GM23248 (cell line): Measurements from ENCODE around the gene ARAP1. TPM values are rescaled to one million over a fixed set of nuclear protein-coding genes. Genes with fewer than 3 reads are reported as not detected.

Experiments used
- DNase-seq: peaks from one replicate; pipeline ENCODE4 v3.0.0-alpha.2; 2015
- H2AFZ ChIP-seq: fragments of 200-600 bp; sonication (generic); 2 replicates; pipeline ENCODE4 v1.6.1; 2016; ENCODE audit warnings: antibody characterized with exemption
- H3F3A ChIP-seq: fragments of 200-600 bp; sonication (generic); 2 replicates; pipeline ENCODE4 v1.6.1; 2016; ENCODE audit warnings: mild to moderate bottlenecking, antibody characterized with exemption, mixed run types; ENCODE audit not compliant: insufficient read depth
- H3K27ac ChIP-seq: fragments of 200-600 bp; sonication (generic); 2 replicates; pipeline ENCODE4 v1.5.1; 2016; ENCODE audit warnings: mild to moderate bottlenecking
- H3K27me3 ChIP-seq: fragments of 200-600 bp; sonication (generic); replicated peaks from 2 replicates; pipeline ENCODE4 v1.6.1; 2016; ENCODE audit warnings: mild to moderate bottlenecking; ENCODE audit not compliant: insufficient read depth
- H3K36me3 ChIP-seq: fragments of 200-600 bp; sonication (generic); 2 replicates; pipeline ENCODE4 v1.6.1; 2016; ENCODE audit warnings: low read depth, mild to moderate bottlenecking
- H3K4me1 ChIP-seq: fragments of 200-600 bp; sonication (generic); 2 replicates; pipeline ENCODE4 v1.6.1; 2016; ENCODE audit warnings: mild to moderate bottlenecking; ENCODE audit not compliant: insufficient read depth
- H3K4me2 ChIP-seq: fragments of 200-600 bp; sonication (generic); one replicate; pipeline ENCODE4 v1.6.1; 2016; ENCODE audit warnings: mild to moderate bottlenecking; ENCODE audit not compliant: unreplicated experiment
- H3K4me3 ChIP-seq: fragments of 200-600 bp; sonication (generic); 2 replicates; pipeline ENCODE4 v1.5.1; 2016; ENCODE audit warnings: mild to moderate bottlenecking
- H3K79me2 ChIP-seq: fragments of 200-600 bp; sonication (generic); 2 replicates; pipeline ENCODE4 v1.6.1; 2016; ENCODE audit warnings: mild to moderate bottlenecking; ENCODE audit not compliant: insufficient read depth
- H3K9ac ChIP-seq: fragments of 200-600 bp; sonication (generic); 2 replicates; pipeline ENCODE4 v1.6.1; 2016; ENCODE audit warnings: mild to moderate bottlenecking
- H3K9me2 ChIP-seq: fragments of 200-600 bp; sonication (generic); 2 replicates; pipeline ENCODE4 v1.6.1; 2016; ENCODE audit warnings: mixed run types, mild to moderate bottlenecking, moderate library complexity; ENCODE audit not compliant: insufficient read depth
- H3K9me3 ChIP-seq: fragments of 200-600 bp; sonication (generic); one replicate; pipeline ENCODE4 v1.6.1; 2017; ENCODE audit warnings: low read depth
- H4K20me1 ChIP-seq: fragments of 200-600 bp; sonication (generic); 2 replicates; pipeline ENCODE4 v1.6.0; 2016; ENCODE audit not compliant: insufficient read depth
- EZH2 ChIP-seq: fragments of 200-600 bp; sonication (generic); IDR thresholded peaks from 2 replicates; pipeline ENCODE4 v1.6.1; 2018; ENCODE audit warnings: antibody characterized with exemption, mild to moderate bottlenecking; ENCODE audit not compliant: insufficient read depth, poor library complexity, severe bottlenecking
- EZH2phosphoT487 ChIP-seq: fragments of 200-600 bp; sonication (generic); IDR thresholded peaks from 2 replicates; pipeline ENCODE4 v1.6.1; 2018; ENCODE audit warnings: antibody characterized with exemption, moderate library complexity, mild to moderate bottlenecking, low read depth; ENCODE audit not compliant: insufficient read depth
- WGBS, 2 experiments: methylation state at CpG; one replicate each; pipeline ENCODE4 v1.1.6; 2015 to 2017; ENCODE audit warnings: low lambda C conversion rate in 2 of 2, low coverage in 1 of 2; ENCODE audit errors: missing lambda C conversion rate in 2 of 2; 5-methylcytosine and 5-hydroxymethylcytosine counted together
- in situ Hi-C: fragments of 300-500 bp; cut with MboI; formaldehyde crosslinking; loops from 2 replicates; pipeline ENCODE4 v1.15.0; 2020
- polyA plus RNA-seq: library from polyadenylated mRNA; unstranded; fragments of >200 nt; fragmentation: Nextera tagmentation; extraction: Ambion mirVana; gene quantifications from 2 replicates; pipeline ENCODE4 v1.2.1, GENCODE V29; 2016
- total RNA-seq: library from RNA; depleted of rRNA; stranded (reverse); fragments of >200 nt; shearing (Covaris generic); gene quantifications from 2 replicates; pipeline ENCODE4 v1.2.3, GENCODE V29; 2014

ARAP1 gene
- total and polyA plus RNA-seq, 2 experiments from 2014 or later: 41.5 to 73.9 TPM

DNA sequence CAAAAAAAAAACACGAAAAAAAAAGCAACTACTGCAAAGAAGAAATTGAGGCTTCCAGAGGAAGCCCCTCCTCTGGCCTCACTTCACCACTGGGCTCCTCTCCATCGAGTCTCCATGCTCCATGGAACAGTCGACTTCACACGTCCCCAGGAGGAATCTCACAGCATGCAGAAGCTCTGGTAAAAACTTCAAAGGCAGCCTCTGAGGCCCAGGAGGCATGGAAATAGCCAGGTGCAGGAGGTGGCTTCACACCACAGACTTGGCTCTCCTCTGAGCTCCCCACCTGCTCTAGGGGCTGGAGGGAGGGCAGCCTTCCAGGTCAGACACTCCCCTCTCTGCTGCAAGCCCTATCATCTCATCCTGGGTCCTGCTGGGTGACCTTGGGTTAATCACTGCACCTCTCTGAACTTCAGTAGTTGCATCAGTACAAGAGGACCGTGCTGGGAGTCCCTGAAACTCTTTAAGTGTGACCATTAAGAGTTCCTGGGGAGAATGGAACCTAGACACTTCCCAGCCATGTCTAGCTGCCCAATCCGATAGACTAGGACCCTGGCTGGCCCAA lies 86.2 kb downstream of the ARAP1 start:
- H3K36me3 ChIP-seq: no peaks in the 10 kb centered on the region
- no peaks in the 10 kb centered on the region for H3K9me2 ChIP-seq
- in situ Hi-C loops: no loop called here
- H3K4me3 ChIP-seq: no peak overlapping the region
- H3K4me1 ChIP-seq: no peaks in the 10 kb centered on the region
- peaks cover 28% of the 10 kb centered on the region for H3K27me3 ChIP-seq
- H3K9me3 ChIP-seq: no peaks in the 10 kb centered on the region
- WGBS, 2 experiments: 25 to 35% methylated on average over 6 of the region's 6 CpGs
- no peak overlapping the region for H3K4me2 ChIP-seq
- H2AFZ ChIP-seq: no peak overlapping the region
- H4K20me1 ChIP-seq: no peaks in the 10 kb centered on the region
- no peaks in the 10 kb centered on the region for H3K79me2 ChIP-seq
- H3F3A ChIP-seq: no peaks in the 10 kb centered on the region
- H3K9ac ChIP-seq: no peak overlapping the region
- no peak overlapping the region for H3K27ac ChIP-seq
- no peak for TF ChIP-seq EZH2
- TF ChIP-seq EZH2phosphoT487: no peak
- no peak for DNase-seq

DNA sequence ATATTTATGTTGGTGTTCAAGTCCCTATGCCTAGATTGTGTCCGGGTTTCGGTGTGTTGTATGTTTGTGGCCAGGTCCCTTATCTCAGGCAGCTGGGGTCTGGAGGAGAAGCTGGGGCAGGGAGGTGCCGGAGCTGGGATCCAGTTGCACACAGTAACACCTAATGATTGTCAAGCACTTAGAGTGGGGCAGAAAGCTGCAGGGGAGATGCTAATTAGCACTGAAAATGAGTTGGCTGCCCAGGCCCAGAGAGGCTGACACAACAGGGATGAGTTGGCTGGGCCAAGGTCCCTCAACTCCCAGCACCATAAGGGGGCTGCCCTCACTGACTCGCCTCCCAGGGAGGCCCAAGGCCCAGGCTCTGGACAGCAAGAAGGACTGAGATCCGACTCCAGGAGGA lies 90.2 kb downstream of the ARAP1 start:
- no peaks in the 10 kb centered on the region for H4K20me1 ChIP-seq
- no peak overlapping the region for H3K4me3 ChIP-seq
- TF ChIP-seq EZH2phosphoT487: no peak
- TF ChIP-seq EZH2: no peak
- peaks cover 30% of the 10 kb centered on the region for H3K27me3 ChIP-seq
- no peaks in the 10 kb centered on the region for H3K4me1 ChIP-seq
- no peaks in the 10 kb centered on the region for H3F3A ChIP-seq
- in situ Hi-C loops: no loop called here
- H2AFZ ChIP-seq: no peak overlapping the region
- DNase-seq: no peak
- no peaks in the 10 kb centered on the region for H3K9me3 ChIP-seq
- no peak overlapping the region for H3K9ac ChIP-seq
- no peak overlapping the region for H3K4me2 ChIP-seq
- no peak overlapping the region for H3K27ac ChIP-seq
- no peaks in the 10 kb centered on the region for H3K36me3 ChIP-seq
- no peaks in the 10 kb centered on the region for H3K9me2 ChIP-seq
- H3K79me2 ChIP-seq: no peaks in the 10 kb centered on the region
- WGBS, 2 experiments: 64 to 68% methylated on average over 5 of the region's 5 CpGs

DNA sequence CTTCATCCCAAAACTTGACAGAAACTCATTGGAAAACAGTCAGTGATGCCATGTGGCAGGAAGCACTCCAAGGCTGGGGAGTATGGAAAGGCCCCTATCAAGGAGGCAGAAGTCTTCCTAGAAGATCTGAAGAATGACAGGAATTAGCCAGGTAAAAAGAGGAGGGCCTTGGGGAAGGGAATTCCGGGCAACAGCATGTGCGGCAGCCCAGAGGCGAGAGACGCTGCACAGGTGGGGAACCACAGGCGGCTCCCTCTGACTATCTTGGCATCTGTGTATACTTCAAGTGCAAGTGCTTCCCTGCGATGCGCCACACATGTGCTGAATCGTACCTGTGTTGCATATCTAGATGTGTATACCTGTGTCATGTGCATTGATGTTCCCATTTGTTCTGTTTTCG lies 90.7 kb downstream of the ARAP1 start:
- WGBS, 2 experiments: 74 to 77% methylated on average over 9 of the region's 9 CpGs
- peaks cover 32% of the 10 kb centered on the region for H3K27me3 ChIP-seq
- no peaks in the 10 kb centered on the region for H3K9me3 ChIP-seq
- in situ Hi-C loops: no loop called here
- H3K4me1 ChIP-seq: no peaks in the 10 kb centered on the region
- no peaks in the 10 kb centered on the region for H3F3A ChIP-seq
- H2AFZ ChIP-seq: no peak overlapping the region
- H3K79me2 ChIP-seq: no peaks in the 10 kb centered on the region
- no peak overlapping the region for H3K4me3 ChIP-seq
- no peaks in the 10 kb centered on the region for H4K20me1 ChIP-seq
- no peak overlapping the region for H3K4me2 ChIP-seq
- H3K9ac ChIP-seq: no peak overlapping the region
- H3K27ac ChIP-seq: no peak overlapping the region
- no peaks in the 10 kb centered on the region for H3K9me2 ChIP-seq
- no peak for TF ChIP-seq EZH2
- no peaks in the 10 kb centered on the region for H3K36me3 ChIP-seq
- no peak for DNase-seq

DNA sequence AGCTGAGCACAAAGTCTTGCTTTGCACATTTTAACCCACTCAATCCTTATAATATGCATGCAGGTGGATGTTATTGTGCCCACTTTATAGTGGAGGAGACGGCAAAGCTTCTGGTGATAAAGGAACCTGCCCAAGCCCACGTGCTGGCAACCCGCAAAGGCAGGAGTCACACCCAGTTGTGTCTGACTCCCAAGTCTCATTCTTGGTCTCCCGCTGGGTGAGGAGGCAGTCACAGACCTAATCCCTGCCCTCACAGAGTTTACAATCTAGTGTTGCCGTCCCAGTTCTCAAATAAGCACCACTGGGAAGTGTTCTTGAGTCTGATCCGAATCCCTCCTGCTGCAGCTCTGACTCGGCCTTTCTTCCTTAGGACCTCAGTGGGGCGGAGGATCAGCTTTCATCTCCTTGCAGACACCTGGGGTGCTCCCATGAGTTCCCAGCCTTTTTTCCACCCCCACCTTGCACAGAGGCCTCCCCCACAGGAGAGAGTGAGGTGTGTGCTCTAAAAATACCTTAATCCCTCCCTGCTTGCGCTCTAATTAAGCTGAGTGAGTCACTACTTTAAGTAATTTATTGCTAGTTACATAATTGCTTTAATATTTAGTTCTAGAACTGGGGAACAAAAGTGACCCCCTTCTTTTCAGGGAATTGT lies 93.1 kb downstream of the ARAP1 start:
- no peak for DNase-seq
- Histone ChIP-seq H3K9me2 (no peaks in the 10 kb centered on the region), H4K20me1 (no peaks in the 10 kb centered on the region), H3K27me3 (peaks cover 32% of the 10 kb centered on the region), H3K79me2 (no peaks in the 10 kb centered on the region), H3K4me3 (no peak overlapping the region), H3F3A (no peaks in the 10 kb centered on the region), H3K4me2 (no peak overlapping the region), H2AFZ (no peak overlapping the region), H3K4me1 (no peaks in the 10 kb centered on the region), H3K9me3 (no peaks in the 10 kb centered on the region), H3K9ac (no peak overlapping the region), H3K27ac (no peak overlapping the region), H3K36me3 (no peaks in the 10 kb centered on the region)
- in situ Hi-C loops: no loop called here
- WGBS, 2 experiments: 74 to 75% methylated on average over 9 of the region's 9 CpGs
- no peak for TF ChIP-seq EZH2phosphoT487
- no peak for TF ChIP-seq EZH2
